ENCODE data around the gene CMIP. TPM values are rescaled to one million over a fixed set of nuclear protein-coding genes. Genes with fewer than 3 reads are reported as not detected.
"Not testable (repeated sequence)": the region's sequence is repeated elsewhere in the genome, so short reads cannot be mapped to it uniquely, and the experiment has no call there.

The CMIP gene
- polyA plus RNA-seq, 1 experiment: 2.7 TPM

DNA sequence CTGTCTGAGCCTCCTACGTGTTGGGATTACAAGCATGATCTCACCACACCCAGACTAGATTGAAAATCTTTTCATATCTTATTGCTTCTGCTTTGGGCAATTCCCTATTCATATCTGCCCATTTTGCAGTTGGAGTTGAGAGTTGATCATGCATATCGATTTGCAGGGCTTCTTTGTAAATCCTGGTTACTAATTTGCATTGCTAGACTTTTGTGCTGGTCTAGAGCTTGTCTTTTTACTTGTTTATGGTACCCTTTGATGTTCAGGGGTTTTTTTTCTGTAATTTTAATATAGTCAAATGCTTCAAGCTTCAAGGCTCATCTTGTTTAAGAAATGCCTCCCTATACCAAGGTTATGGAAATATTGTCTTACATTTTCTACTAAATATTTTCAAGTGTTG, 23.5 kb upstream of the CMIP start:
- DNase-seq (ENCODE audit: low read depth, low spot score): no peak
- TF ChIP-seq, protein P1, sequence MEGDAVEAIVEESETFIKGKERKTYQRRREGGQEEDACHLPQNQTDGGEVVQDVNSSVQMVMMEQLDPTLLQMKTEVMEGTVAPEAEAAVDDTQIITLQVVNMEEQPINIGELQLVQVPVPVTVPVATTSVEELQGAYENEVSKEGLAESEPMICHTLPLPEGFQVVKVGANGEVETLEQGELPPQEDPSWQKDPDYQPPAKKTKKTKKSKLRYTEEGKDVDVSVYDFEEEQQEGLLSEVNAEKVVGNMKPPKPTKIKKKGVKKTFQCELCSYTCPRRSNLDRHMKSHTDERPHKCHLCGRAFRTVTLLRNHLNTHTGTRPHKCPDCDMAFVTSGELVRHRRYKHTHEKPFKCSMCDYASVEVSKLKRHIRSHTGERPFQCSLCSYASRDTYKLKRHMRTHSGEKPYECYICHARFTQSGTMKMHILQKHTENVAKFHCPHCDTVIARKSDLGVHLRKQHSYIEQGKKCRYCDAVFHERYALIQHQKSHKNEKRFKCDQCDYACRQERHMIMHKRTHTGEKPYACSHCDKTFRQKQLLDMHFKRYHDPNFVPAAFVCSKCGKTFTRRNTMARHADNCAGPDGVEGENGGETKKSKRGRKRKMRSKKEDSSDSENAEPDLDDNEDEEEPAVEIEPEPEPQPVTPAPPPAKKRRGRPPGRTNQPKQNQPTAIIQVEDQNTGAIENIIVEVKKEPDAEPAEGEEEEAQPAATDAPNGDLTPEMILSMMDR (IDR thresholded peaks at IDR 0.05; ENCODE audit: low read depth, low read length): no peak
- CTCF ChIA-PET: no interaction called here
- Histone ChIP-seq H3K9me3 (ENCODE audit: control insufficient read depth, insufficient read depth, low read length) (peaks cover 9% of the 10 kb centered on the region), H3K27ac (ENCODE audit: low read depth, low read length) (no peak overlapping the region), H3K27me3 (ENCODE audit: control insufficient read depth, insufficient read depth, low read length) (no peaks in the 10 kb centered on the region), H3K4me3 (ENCODE audit: low read depth, low read length) (no peak overlapping the region)
- POLR2A ChIA-PET: interaction anchor here (0.6 kb wide), 1 partner anchor 119 kb away, joined by 3 read pairs; no protein-coding TSS in a partner anchor

DNA sequence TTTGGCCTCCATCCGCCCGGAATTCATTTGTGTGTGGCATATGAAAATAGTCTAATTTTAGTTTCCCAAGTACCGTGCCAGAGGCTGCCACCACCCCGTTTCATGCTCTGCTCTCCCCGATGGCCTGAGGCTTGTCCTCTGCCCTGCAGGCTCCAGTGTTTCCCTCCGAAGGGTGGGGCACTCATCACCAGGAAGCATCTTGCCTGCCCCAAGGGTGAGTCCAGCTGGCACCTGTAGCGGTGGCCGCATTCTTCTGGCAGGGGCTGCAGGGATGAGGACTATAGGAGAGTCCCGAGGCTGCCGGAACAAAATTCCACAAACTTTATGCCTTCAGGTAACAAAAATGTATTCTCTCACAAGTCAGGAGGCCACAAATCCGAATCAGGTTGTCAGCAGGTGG, 23.1 kb upstream of the CMIP start:
- Histone ChIP-seq H3K27me3 (ENCODE audit: control insufficient read depth, insufficient read depth, low read length) (no peaks in the 10 kb centered on the region), H3K9me3 (ENCODE audit: control insufficient read depth, insufficient read depth, low read length) (peaks cover 9% of the 10 kb centered on the region), H3K4me3 (ENCODE audit: low read depth, low read length) (no peak overlapping the region), H3K27ac (ENCODE audit: low read depth, low read length) (no peak overlapping the region)
- TF ChIP-seq, protein P1 (IDR thresholded peaks at IDR 0.05; ENCODE audit: low read depth, low read length): no peak
- ChIA-PET POLR2A (no interaction called here), CTCF (no interaction called here)
- DNase-seq (ENCODE audit: low read depth, low spot score): no peak

DNA sequence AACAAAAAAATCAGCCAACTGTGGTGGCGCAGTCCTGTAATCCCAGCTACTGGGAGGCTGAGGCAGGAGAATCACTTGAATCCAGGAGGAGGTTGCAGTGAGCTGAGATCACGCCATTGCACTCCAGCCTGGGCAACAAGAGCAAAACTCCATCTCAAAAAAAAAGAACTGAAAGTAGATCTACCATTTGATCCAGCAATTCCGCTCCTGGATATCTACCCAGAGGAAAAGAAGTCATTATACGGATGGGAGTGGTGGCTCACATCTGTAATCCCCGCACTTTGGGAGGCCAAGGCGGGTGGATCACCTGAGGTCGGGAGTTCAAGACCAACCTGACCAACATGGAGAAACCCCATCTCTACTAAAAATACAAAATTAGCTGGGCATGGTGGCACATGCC, 22.5 kb upstream of the CMIP start:
- H3K9me3 ChIP-seq (ENCODE audit: control insufficient read depth, insufficient read depth, low read length); CTCF ChIA-PET; H3K4me3 ChIP-seq (ENCODE audit: low read depth, low read length); H3K27me3 ChIP-seq (ENCODE audit: control insufficient read depth, insufficient read depth, low read length); H3K27ac ChIP-seq (ENCODE audit: low read depth, low read length); POLR2A ChIA-PET; DNase-seq (ENCODE audit: low read depth, low spot score): not testable (repeated sequence)

DNA sequence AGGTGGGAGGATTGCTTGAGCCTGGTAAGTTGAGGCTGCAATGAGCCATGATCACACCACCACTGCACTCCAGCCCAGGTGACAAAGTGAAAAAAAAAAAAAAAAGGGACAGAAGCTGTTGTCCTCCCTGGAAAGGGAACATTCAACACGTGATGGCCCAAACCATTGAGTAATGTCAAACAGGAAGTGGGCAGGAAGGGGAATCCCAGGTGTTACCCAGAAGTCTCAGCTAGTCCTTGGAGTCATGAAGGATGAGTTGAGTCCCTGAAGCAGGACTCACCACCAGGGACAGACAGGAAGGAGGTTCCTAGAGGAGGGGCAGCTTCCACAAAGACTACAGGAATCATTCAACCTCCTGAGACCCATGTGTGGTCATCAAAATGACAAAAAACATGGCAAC, 19.8 kb upstream of the CMIP start:
- H3K27me3 ChIP-seq (ENCODE audit: control insufficient read depth, insufficient read depth, low read length): no peaks in the 10 kb centered on the region
- no peak overlapping the region for H3K4me3 ChIP-seq (ENCODE audit: low read depth, low read length)
- POLR2A ChIA-PET: interaction anchor here (0.7 kb wide), 1 partner anchor 15 kb away, joined by 3 read pairs; no protein-coding TSS in a partner anchor
- TF ChIP-seq, protein P1 (IDR thresholded peaks at IDR 0.05; ENCODE audit: low read depth, low read length): no peak
- H3K27ac ChIP-seq (ENCODE audit: low read depth, low read length): no peak overlapping the region
- DNase-seq (ENCODE audit: low read depth, low spot score): no peak
- peaks cover 9% of the 10 kb centered on the region for H3K9me3 ChIP-seq (ENCODE audit: control insufficient read depth, insufficient read depth, low read length)
- CTCF ChIA-PET: interaction anchor here (0.6 to 1.6 kb wide), 3 partner anchors 20 to 237 kb away, joined by 3 to 4 read pairs (median 4); no protein-coding TSS in a partner anchor

DNA sequence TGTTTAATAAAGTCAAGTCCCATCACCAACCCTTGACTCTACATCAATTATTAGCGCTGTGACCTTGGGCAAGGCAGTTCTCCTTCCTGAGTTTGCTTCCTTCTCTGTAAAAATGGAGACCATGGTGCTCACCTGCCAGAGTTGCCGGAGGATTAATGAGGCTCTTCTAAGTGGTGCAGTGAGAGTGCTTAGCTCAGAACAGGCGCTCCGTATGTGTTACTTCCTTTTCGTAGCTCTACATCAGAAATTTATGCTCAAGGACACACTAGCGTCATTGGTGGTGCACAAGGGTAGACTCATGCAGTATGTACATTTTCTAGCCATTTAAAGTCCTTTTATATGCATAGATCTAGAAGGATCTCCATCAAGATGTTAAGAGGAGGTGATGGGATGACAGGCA, 17.4 kb upstream of the CMIP start:
- ChIA-PET POLR2A (no interaction called here), CTCF (interaction anchor here (1.4 kb wide), 1 partner anchor 14 kb away, joined by 5 read pairs; no protein-coding TSS in a partner anchor)
- H3K9me3 ChIP-seq (ENCODE audit: control insufficient read depth, insufficient read depth, low read length): peaks cover 1% of the 10 kb centered on the region; the same call in 1 of the 2 replicates
- no peak for DNase-seq (ENCODE audit: low read depth, low spot score)
- H3K27me3 ChIP-seq (ENCODE audit: control insufficient read depth, insufficient read depth, low read length): no peaks in the 10 kb centered on the region
- no peak overlapping the region for H3K27ac ChIP-seq (ENCODE audit: low read depth, low read length)
- H3K4me3 ChIP-seq (ENCODE audit: low read depth, low read length): no peak overlapping the region
- TF ChIP-seq, protein P1 (IDR thresholded peaks at IDR 0.05; ENCODE audit: low read depth, low read length): no peak
